GM04503 (cell line): ENCODE measurements around the gene FBXL13.
"Not testable (repeated sequence)": the region's sequence is repeated elsewhere in the genome, so short reads cannot be mapped to it uniquely, and the experiment has no call there.

Source experiments
- DNase-seq: peaks from one replicate; pipeline ENCODE4 v3.0.0-alpha.2; 2012; ENCODE audit warnings: low read depth

Gene FBXL13

GRCh38 chr7:102859084-102859798, 215.4 kb downstream of the FBXL13 start:
- no peak for DNase-seq

- DNase-seq = no peak
These were observed 218.6 kb downstream of the FBXL13 start for GRCh38 chr7:102856036-102856435.

- no peak for DNase-seq
These were observed 225.1 kb downstream of the FBXL13 start for GRCh38 chr7:102849538-102849937.

- peak; percentile 65 for DNase-seq
These were observed 225.5 kb downstream of the FBXL13 start for GRCh38 chr7:102849079-102849478.

- DNase-seq = no peak
These were observed 229.2 kb downstream of the FBXL13 start for GRCh38 chr7:102845346-102845745.

GRCh38 chr7:102843850-102844249, 230.7 kb downstream of the FBXL13 start:
- DNase-seq = no peak

GRCh38 chr7:102842284-102842683, 232.3 kb downstream of the FBXL13 start:
- no peak for DNase-seq

- DNase-seq = no peak
These were observed 233.3 kb downstream of the FBXL13 start for GRCh38 chr7:102841290-102841689.

- DNase-seq = no peak
These were observed 234.2 kb downstream of the FBXL13 start for GRCh38 chr7:102840404-102840803.

GRCh38 chr7:102838572-102839101, 236.0 kb downstream of the FBXL13 start:
- not testable (repeated sequence) for DNase-seq

- DNase-seq = no peak
These were observed 236.8 kb downstream of the FBXL13 start for GRCh38 chr7:102837802-102838201.

GRCh38 chr7:102836977-102837376, 237.6 kb downstream of the FBXL13 start:
- no peak for DNase-seq

- peak; percentile 68 for DNase-seq
These were observed 238.2 kb downstream of the FBXL13 start for GRCh38 chr7:102836191-102836919.

GRCh38 chr7:102834999-102835398, 239.6 kb downstream of the FBXL13 start:
- peak; percentile 49 for DNase-seq

GRCh38 chr7:102834466-102834865, 240.1 kb downstream of the FBXL13 start:
- no peak for DNase-seq

GRCh38 chr7:102833343-102833742, 241.3 kb downstream of the FBXL13 start:
- no peak for DNase-seq

- DNase-seq = no peak
These were observed 241.9 kb downstream of the FBXL13 start for GRCh38 chr7:102832674-102833073.

GRCh38 chr7:102830197-102830596, 244.4 kb downstream of the FBXL13 start:
- no peak for DNase-seq

- no peak for DNase-seq
These were observed 245.5 kb downstream of the FBXL13 start for GRCh38 chr7:102829075-102829474.

GRCh38 chr7:102828286-102828685, 246.3 kb downstream of the FBXL13 start:
- DNase-seq = no peak

- no peak for DNase-seq
These were observed 251.0 kb downstream of the FBXL13 start for GRCh38 chr7:102823390-102824119.

GRCh38 chr7:102821994-102822747, 252.4 kb downstream of the FBXL13 start:
- DNase-seq = no peak
